HG03135 (cell line): ENCODE measurements around the gene CTNND2.

ENCODE experiments used
- ATAC-seq: cut with Tn5 transposase; IDR thresholded peaks from one replicate; pipeline ENCODE4 v1.9.1; 2021; ENCODE audit warnings: mild to moderate bottlenecking, moderate library complexity; ENCODE audit not compliant: unreplicated experiment

The CTNND2 gene

GRCh38 chr5:11599499-11599898 lies 304.7 kb downstream of the CTNND2 start:
- ATAC-seq = no peak

GRCh38 chr5:11596657-11597071 lies 307.6 kb downstream of the CTNND2 start:
- ATAC-seq = no peak

- ATAC-seq = no peak
Measured at GRCh38 chr5:11596185-11596584, 308.1 kb downstream of the CTNND2 start.

GRCh38 chr5:11595045-11595444 lies 309.2 kb downstream of the CTNND2 start:
- ATAC-seq = no peak

- ATAC-seq = no peak
Measured at GRCh38 chr5:11594021-11594420, 310.2 kb downstream of the CTNND2 start.

GRCh38 chr5:11590475-11590874 lies 313.8 kb downstream of the CTNND2 start:
- ATAC-seq = no peak

- no peak for ATAC-seq
Measured at GRCh38 chr5:11588803-11589202, 315.4 kb downstream of the CTNND2 start.

GRCh38 chr5:11584017-11584416 lies 320.2 kb downstream of the CTNND2 start:
- no peak for ATAC-seq

GRCh38 chr5:11579351-11579750 lies 324.9 kb downstream of the CTNND2 start:
- ATAC-seq = no peak

GRCh38 chr5:11574787-11575186 lies 329.5 kb downstream of the CTNND2 start:
- no peak for ATAC-seq

GRCh38 chr5:11573140-11573992 lies 330.9 kb downstream of the CTNND2 start:
- ATAC-seq = no peak

GRCh38 chr5:11564706-11565105 lies 339.5 kb downstream of the CTNND2 start:
- no peak for ATAC-seq

GRCh38 chr5:11563822-11564221 lies 340.4 kb downstream of the CTNND2 start:
- ATAC-seq = no peak

GRCh38 chr5:11560915-11561697 lies 343.1 kb downstream of the CTNND2 start:
- ATAC-seq = no peak

GRCh38 chr5:11557063-11557462 lies 347.2 kb downstream of the CTNND2 start:
- no peak for ATAC-seq

GRCh38 chr5:11555171-11555570 lies 349.1 kb downstream of the CTNND2 start:
- no peak for ATAC-seq

GRCh38 chr5:11547730-11548129 lies 356.5 kb downstream of the CTNND2 start:
- ATAC-seq = no peak

- no peak for ATAC-seq
Measured at GRCh38 chr5:11547140-11547539, 357.1 kb downstream of the CTNND2 start.

GRCh38 chr5:11540112-11540511 lies 364.1 kb downstream of the CTNND2 start:
- no peak for ATAC-seq

GRCh38 chr5:11531811-11532555 lies 372.3 kb downstream of the CTNND2 start:
- no peak for ATAC-seq

- no peak for ATAC-seq
Measured at GRCh38 chr5:11528720-11529119, 375.5 kb downstream of the CTNND2 start.
